Left hindlimb (tissue), 1 donor: ENCODE data around the gene CRYGA.
"Not testable (repeated sequence)": the region's sequence is repeated elsewhere in the genome, so short reads cannot be mapped to it uniquely, and the experiment has no call there.

Experiments used
- DNase-seq: peaks from one replicate; pipeline ENCODE4 v3.0.0-alpha.2; 2018

Gene CRYGA

GRCh38 chr2:208124013-208124715 is 39.2 kb downstream of the CRYGA start, which contains the start of gene CRYGD:
TSS of gene CRYGD (minus strand) at chr2:208124524. CDS start at chr2:208124473, 51 bp downstream.
- DNase-seq = not testable (repeated sequence)

- DNase-seq = no peak
These were observed 41.1 kb downstream of the CRYGA start for GRCh38 chr2:208122248-208122647.

GRCh38 chr2:208118918-208119317 is 44.5 kb downstream of the CRYGA start:
- DNase-seq = no peak

GRCh38 chr2:208117390-208117789 is 46.0 kb downstream of the CRYGA start:
- not testable (repeated sequence) for DNase-seq

- DNase-seq = no peak
These were observed 50.4 kb downstream of the CRYGA start for GRCh38 chr2:208112969-208113368.

GRCh38 chr2:208112273-208112745 is 51.1 kb downstream of the CRYGA start:
- DNase-seq = not testable (repeated sequence)
